Activated naive CD4-positive, alpha-beta T cell treated with anti-CD3 and anti-CD28 coated beads, Interleukin-2, amount 10 ng/mL, durations not matched to agents 7 days and 5 days (primary cell): Measurements from ENCODE around the gene SLC1A4.
"Not testable (repeated sequence)": the region's sequence is repeated elsewhere in the genome, so short reads cannot be mapped to it uniquely, and the experiment has no call there.

Source experiments
- CTCF ChIA-PET: fragments of 350-600 bp; sonication (Branson Sonifier 250); formaldehyde crosslinking; loops from one replicate; lab custom pipeline; 2021; ENCODE audit warnings: antibody characterized with exemption; lab: Charles Lee
- DNase-seq: peaks from one replicate; pipeline ENCODE4 v3.0.0-alpha.2; 2020
- H3K27ac Mint-ChIP-seq: one replicate; pipeline ENCODE4 v1.8.0; 2021; ENCODE audit warnings: mild to moderate bottlenecking, moderate library complexity, mixed read lengths
- H3K27me3 Mint-ChIP-seq: one replicate; pipeline ENCODE4 v1.8.0; 2021; ENCODE audit warnings: mild to moderate bottlenecking, mixed read lengths
- H3K36me3 Mint-ChIP-seq: one replicate; pipeline ENCODE4 v1.8.0; 2021; ENCODE audit warnings: mixed read lengths
- H3K4me1 Mint-ChIP-seq: one replicate; pipeline ENCODE4 v1.8.0; 2021; ENCODE audit warnings: mixed read lengths
- H3K4me3 Mint-ChIP-seq: one replicate; pipeline ENCODE4 v1.8.0; 2021; ENCODE audit warnings: mild to moderate bottlenecking, moderate library complexity, mixed read lengths
- H3K9me3 Mint-ChIP-seq: one replicate; pipeline ENCODE4 v1.8.0; 2021; ENCODE audit warnings: mixed read lengths

The SLC1A4 gene

GRCh38 chr2:64952511-64953482, 36.4 kb upstream of the SLC1A4 start:
- peaks cover 8% of the 10 kb centered on the region for H3K4me1 Mint-ChIP-seq
- no peak overlapping the region for H3K27ac Mint-ChIP-seq
- CTCF ChIA-PET = interaction anchor here (1.6 to 1.9 kb wide), 2 partner anchors 11 to 26 kb away, joined by 5 to 8 read pairs; no protein-coding TSS in a partner anchor
- H3K27me3 Mint-ChIP-seq = no peaks in the 10 kb centered on the region
- H3K4me3 Mint-ChIP-seq = no peak overlapping the region
- H3K36me3 Mint-ChIP-seq = peaks cover 8% of the 10 kb centered on the region
- peaks cover 6% of the 10 kb centered on the region for H3K9me3 Mint-ChIP-seq
- no peak for DNase-seq

DNA sequence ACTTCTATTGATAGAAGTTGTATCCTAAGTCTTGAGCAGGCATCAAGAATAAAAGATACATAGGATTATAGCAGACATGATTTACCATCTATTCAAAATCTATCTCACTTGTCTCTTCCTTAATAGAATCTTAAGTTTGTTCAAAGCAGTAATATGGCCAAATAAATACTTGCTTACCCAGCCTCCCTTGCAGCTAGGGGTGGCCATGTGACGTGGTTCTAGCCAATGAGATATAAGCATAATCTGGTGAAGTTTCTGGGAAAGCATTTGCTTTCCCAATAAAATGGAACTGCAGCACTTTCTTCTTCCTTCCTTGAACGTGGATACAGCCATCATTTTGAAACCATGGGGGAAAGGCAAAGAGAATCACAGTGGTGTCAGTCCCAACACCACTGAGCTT, 33.7 kb upstream of the SLC1A4 start:
- no peaks in the 10 kb centered on the region for H3K27me3 Mint-ChIP-seq
- no peak overlapping the region for H3K4me3 Mint-ChIP-seq
- H3K9me3 Mint-ChIP-seq = peaks cover 6% of the 10 kb centered on the region
- DNase-seq = no peak
- H3K27ac Mint-ChIP-seq = no peak overlapping the region
- CTCF ChIA-PET = interaction anchor here (0.7 kb wide), 1 partner anchor 929 kb away, joined by 5 read pairs; no protein-coding TSS in a partner anchor
- H3K4me1 Mint-ChIP-seq = no peaks in the 10 kb centered on the region
- peaks cover 4% of the 10 kb centered on the region for H3K36me3 Mint-ChIP-seq

DNA sequence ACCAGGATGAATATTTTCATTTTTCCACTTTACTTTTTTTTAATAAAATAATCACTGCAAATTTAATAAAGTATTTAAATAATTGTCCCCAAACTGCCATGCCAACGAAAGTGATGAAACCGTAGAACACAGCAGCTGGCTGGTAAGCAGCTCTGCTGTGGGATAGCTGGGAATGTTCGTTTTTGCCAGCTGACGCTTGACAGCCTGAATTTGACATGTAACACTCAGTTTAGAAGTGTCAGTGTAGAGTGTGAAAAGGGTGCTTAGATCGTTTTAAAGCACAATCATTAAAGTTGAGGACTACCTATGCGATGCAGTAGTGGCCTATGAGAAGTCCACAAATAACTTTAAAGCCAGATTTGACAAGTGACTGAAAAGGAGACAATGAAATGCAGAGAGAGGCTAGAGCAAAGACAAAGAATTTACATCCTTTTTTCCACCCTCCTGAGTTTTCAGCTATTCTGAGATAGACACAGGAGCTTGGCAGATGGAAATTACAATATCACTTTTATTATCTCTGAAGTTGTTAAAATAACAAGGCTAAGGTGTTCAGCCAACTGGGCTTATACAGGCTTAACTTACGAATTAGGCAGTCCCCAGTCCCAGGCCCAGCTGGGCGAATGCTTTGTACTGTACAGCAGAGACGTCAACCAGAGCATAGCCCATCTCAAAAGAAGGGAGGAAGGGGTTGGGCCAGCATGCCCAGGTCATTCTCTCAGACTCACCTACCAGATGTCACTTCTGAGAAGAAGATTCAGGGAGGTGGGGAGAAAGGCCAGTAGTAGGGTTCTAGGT, 31.9 kb upstream of the SLC1A4 start:
- H3K9me3 Mint-ChIP-seq = peaks cover 6% of the 10 kb centered on the region
- peaks cover 4% of the 10 kb centered on the region for H3K36me3 Mint-ChIP-seq
- no peak overlapping the region for H3K27ac Mint-ChIP-seq
- no peak for DNase-seq
- CTCF ChIA-PET = interaction anchor here (1.5 kb wide), 1 partner anchor 9 kb away, joined by 3 read pairs; no protein-coding TSS in a partner anchor
- no peak overlapping the region for H3K4me3 Mint-ChIP-seq
- H3K27me3 Mint-ChIP-seq = no peaks in the 10 kb centered on the region
- no peaks in the 10 kb centered on the region for H3K4me1 Mint-ChIP-seq

DNA sequence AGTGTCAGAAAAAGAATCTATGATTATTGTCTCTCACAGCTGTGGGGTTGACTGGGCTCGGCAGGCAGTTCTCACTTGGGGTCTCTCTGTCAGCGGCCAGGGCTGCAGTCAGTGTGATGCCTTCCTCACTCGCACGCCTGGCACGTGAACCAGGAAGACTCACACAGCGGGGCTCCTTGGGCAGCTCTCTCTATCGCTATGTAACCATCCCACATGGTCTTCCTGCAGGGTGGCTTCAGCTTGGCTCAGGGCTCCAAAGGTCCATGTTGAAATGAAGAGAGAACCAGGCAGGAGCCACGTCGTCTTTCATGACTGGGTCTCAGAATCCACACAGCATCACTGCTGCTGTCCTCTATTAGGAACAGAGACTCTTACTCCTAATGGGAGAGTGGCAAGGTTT, 30.6 kb upstream of the SLC1A4 start:
- DNase-seq = no peak
- Mint-ChIP-seq H3K27ac (no peak overlapping the region), H3K4me3 (no peak overlapping the region), H3K27me3 (no peaks in the 10 kb centered on the region), H3K4me1 (no peaks in the 10 kb centered on the region), H3K9me3 (peaks cover 6% of the 10 kb centered on the region), H3K36me3 (peaks cover 1% of the 10 kb centered on the region)
- CTCF ChIA-PET = interaction anchor here (1.5 kb wide), 1 partner anchor 8 kb away, joined by 3 read pairs; no protein-coding TSS in a partner anchor

GRCh38 chr2:64960819-64961218, 28.4 kb upstream of the SLC1A4 start:
- CTCF ChIA-PET = no interaction called here
- H3K4me1 Mint-ChIP-seq = no peaks in the 10 kb centered on the region
- no peaks in the 10 kb centered on the region for H3K9me3 Mint-ChIP-seq
- H3K4me3 Mint-ChIP-seq = no peak overlapping the region
- no peak for DNase-seq
- no peaks in the 10 kb centered on the region for H3K36me3 Mint-ChIP-seq
- no peak overlapping the region for H3K27ac Mint-ChIP-seq
- H3K27me3 Mint-ChIP-seq = no peaks in the 10 kb centered on the region

DNA sequence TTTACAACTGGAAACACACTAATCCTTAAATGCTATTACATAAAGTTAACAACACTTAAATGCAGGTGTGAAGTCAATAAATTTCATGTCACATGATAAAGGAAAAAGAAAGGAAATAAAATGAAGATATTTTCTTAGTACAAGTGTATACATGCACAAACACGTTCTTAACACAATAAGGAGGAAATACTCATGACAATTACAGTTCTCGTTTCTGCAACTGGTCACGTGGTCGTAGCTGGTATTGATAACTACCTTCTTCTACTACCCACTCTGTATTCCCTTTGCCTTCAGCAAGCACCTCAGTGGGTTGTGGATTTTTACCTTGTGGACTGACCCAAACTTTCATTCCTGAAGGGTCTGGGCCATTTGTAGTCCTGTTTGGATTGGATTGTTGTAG, 26.1 kb upstream of the SLC1A4 start:
- not testable (repeated sequence) for H3K36me3 Mint-ChIP-seq, H3K9me3 Mint-ChIP-seq

GRCh38 chr2:64963719-64964118, 25.5 kb upstream of the SLC1A4 start:
- Mint-ChIP-seq H3K27me3 (no peaks in the 10 kb centered on the region), H3K9me3 (no peaks in the 10 kb centered on the region), H3K36me3 (no peaks in the 10 kb centered on the region), H3K4me1 (no peaks in the 10 kb centered on the region), H3K4me3 (no peak overlapping the region), H3K27ac (no peak overlapping the region)
- CTCF ChIA-PET = interaction anchor here (0.6 to 2.4 kb wide), 6 partner anchors 10 to 177 kb away, joined by 3 to 8 read pairs (median 4); no protein-coding TSS in a partner anchor
- DNase-seq = no peak

More for the DNA sequence above, 26.1 kb upstream of the SLC1A4 start:
- H3K4me3 Mint-ChIP-seq, DNase-seq, H3K27me3 Mint-ChIP-seq, H3K27ac Mint-ChIP-seq, H3K4me1 Mint-ChIP-seq: not testable (repeated sequence)
- CTCF ChIA-PET = interaction anchor here (1.3 to 2.4 kb wide), 3 partner anchors 9 to 25 kb away, joined by 4 to 8 read pairs (median 4); no protein-coding TSS in a partner anchor

DNA sequence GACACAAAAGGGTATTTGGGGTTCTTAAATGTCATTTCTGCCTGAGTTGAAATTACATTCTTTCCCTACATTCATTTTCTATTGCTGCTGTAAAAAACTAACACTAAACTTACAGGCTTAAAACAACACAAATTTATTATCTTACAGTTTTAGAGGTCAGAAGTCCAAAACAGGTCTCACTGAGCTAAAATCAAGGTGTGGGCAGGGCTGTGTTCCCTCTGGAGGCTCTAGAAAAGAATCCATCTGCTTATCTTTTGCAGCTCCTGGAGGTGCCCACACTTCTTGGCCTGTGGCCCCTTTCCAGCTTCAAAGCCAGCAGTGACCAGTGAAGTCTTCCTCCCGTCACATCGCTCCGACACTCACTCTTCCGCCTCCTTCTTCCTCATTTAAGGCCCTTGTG, 23.2 kb upstream of the SLC1A4 start:
- Mint-ChIP-seq H3K4me3 (no peak overlapping the region), H3K27ac (no peak overlapping the region), H3K4me1 (peaks cover 2% of the 10 kb centered on the region), H3K27me3 (peaks cover 5% of the 10 kb centered on the region), H3K9me3 (no peaks in the 10 kb centered on the region), H3K36me3 (no peaks in the 10 kb centered on the region)
- DNase-seq = no peak
- CTCF ChIA-PET = interaction anchor here (1.3 kb wide), 1 partner anchor 8 kb away, joined by 3 read pairs; no protein-coding TSS in a partner anchor

GRCh38 chr2:64966839-64967238, 22.4 kb upstream of the SLC1A4 start:
- Mint-ChIP-seq H3K36me3 (no peaks in the 10 kb centered on the region), H3K9me3 (no peaks in the 10 kb centered on the region), H3K4me1 (peaks cover 2% of the 10 kb centered on the region), H3K27me3 (peaks cover 5% of the 10 kb centered on the region), H3K4me3 (no peak overlapping the region), H3K27ac (no peak overlapping the region)
- CTCF ChIA-PET = interaction anchor here (1.3 kb wide), 1 partner anchor 9 kb away, joined by 3 read pairs; no protein-coding TSS in a partner anchor
- DNase-seq = no peak

DNA sequence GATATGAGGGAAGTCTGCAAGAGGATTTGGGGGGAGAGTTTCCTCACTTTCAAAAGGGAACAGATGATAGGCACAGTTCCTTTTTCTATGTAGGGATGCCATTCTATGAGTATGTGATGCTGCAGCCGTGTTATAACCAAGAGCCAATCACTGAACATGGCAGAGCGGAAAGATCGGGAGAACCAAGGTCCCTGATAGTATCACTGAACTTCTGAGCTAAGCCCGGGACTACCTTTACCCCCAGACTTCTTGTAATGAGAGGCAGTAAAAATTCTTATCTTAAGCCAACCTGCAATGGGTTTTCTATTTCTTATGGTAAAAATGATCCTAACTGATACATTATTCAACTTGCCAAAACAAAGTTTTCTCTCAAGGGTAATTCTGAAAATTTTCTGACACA, 21.6 kb upstream of the SLC1A4 start:
- no peak for DNase-seq
- CTCF ChIA-PET = no interaction called here
- H3K36me3 Mint-ChIP-seq = no peaks in the 10 kb centered on the region

GRCh38 chr2:64969086-64969485, 20.1 kb upstream of the SLC1A4 start:
- H3K9me3 Mint-ChIP-seq, H3K27ac Mint-ChIP-seq, H3K4me1 Mint-ChIP-seq, CTCF ChIA-PET, H3K4me3 Mint-ChIP-seq, H3K27me3 Mint-ChIP-seq, H3K36me3 Mint-ChIP-seq, DNase-seq: not testable (repeated sequence)

More for the DNA sequence above, 21.6 kb upstream of the SLC1A4 start:
- H3K4me3 Mint-ChIP-seq = no peak overlapping the region
- H3K4me1 Mint-ChIP-seq = peaks cover 2% of the 10 kb centered on the region
- H3K27me3 Mint-ChIP-seq = peaks cover 5% of the 10 kb centered on the region
- no peaks in the 10 kb centered on the region for H3K9me3 Mint-ChIP-seq
- no peak overlapping the region for H3K27ac Mint-ChIP-seq

GRCh38 chr2:64970495-64970894, 18.7 kb upstream of the SLC1A4 start:
- no peak for DNase-seq
- Mint-ChIP-seq H3K27ac (no peak overlapping the region), H3K4me1 (peaks cover 2% of the 10 kb centered on the region), H3K27me3 (peaks cover 9% of the 10 kb centered on the region), H3K4me3 (no peak overlapping the region), H3K9me3 (no peaks in the 10 kb centered on the region), H3K36me3 (no peaks in the 10 kb centered on the region)
- CTCF ChIA-PET = interaction anchor here (0.7 kb wide), 1 partner anchor 52 kb away, joined by 3 read pairs; no protein-coding TSS in a partner anchor

DNA sequence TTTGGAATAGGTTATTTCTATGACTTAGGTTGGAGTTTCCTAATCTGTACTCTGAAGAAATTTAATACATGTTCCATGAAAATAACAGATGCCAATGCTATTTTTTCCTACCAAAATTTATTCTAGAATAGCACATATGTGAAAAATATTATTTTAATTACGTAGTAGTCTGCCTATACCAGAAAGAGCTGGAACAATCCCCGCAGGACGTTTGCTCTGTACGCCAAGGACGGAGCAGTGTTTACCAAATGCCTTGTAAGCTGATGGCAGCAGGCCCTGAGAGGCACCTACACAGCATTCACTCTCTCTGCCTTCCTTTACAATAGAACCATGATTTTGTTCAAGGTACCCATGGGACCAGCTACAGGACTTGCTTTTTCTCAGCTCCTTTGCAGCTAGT, 16.8 kb upstream of the SLC1A4 start:
- H3K4me1 Mint-ChIP-seq = peaks cover 3% of the 10 kb centered on the region
- peaks cover 9% of the 10 kb centered on the region for H3K27me3 Mint-ChIP-seq
- no peaks in the 10 kb centered on the region for H3K9me3 Mint-ChIP-seq
- CTCF ChIA-PET = interaction anchor here (1.1 to 1.8 kb wide), 2 partner anchors 8 to 12 kb away, joined by 3 to 4 read pairs; no protein-coding TSS in a partner anchor
- no peak overlapping the region for H3K4me3 Mint-ChIP-seq
- no peaks in the 10 kb centered on the region for H3K36me3 Mint-ChIP-seq
- H3K27ac Mint-ChIP-seq = no peak overlapping the region
- DNase-seq = no peak

- H3K4me3 Mint-ChIP-seq = no peak overlapping the region
- peaks cover 9% of the 10 kb centered on the region for H3K27me3 Mint-ChIP-seq
- no peaks in the 10 kb centered on the region for H3K9me3 Mint-ChIP-seq
- H3K36me3 Mint-ChIP-seq = no peaks in the 10 kb centered on the region
- H3K27ac Mint-ChIP-seq = no peak overlapping the region
- CTCF ChIA-PET = interaction anchor here (1.1 to 1.8 kb wide), 2 partner anchors 9 to 12 kb away, joined by 3 to 4 read pairs; no protein-coding TSS in a partner anchor
- H3K4me1 Mint-ChIP-seq = peaks cover 4% of the 10 kb centered on the region
- no peak for DNase-seq
Measured at GRCh38 chr2:64972876-64973275, 16.3 kb upstream of the SLC1A4 start.
